IPS DF 4.7 (cell line): ENCODE data around the gene HPS4.
"Not testable (repeated sequence)": the region's sequence is repeated elsewhere in the genome, so short reads cannot be mapped to it uniquely, and the experiment has no call there.

ENCODE experiments used
- DNase-seq: peaks from one replicate; pipeline ENCODE4 v3.0.0-alpha.2; 2013; ENCODE audit warnings: low spot score; ENCODE audit errors: extremely low read depth

Gene HPS4

GRCh38 chr22:26444777-26445176 is 38.8 kb downstream of the HPS4 start:
- DNase-seq, result no peak

- DNase-seq, result no peak
Observed at GRCh38 chr22:26443901-26444690, 39.5 kb downstream of the HPS4 start.

- DNase-seq, result no peak
Observed at GRCh38 chr22:26442086-26442756, 41.4 kb downstream of the HPS4 start.

GRCh38 chr22:26439559-26439958 is 44.0 kb downstream of the HPS4 start:
- no peak for DNase-seq

- not testable (repeated sequence) for DNase-seq
Observed at GRCh38 chr22:26438776-26439175, 44.8 kb downstream of the HPS4 start.

GRCh38 chr22:26437694-26438392 is 45.7 kb downstream of the HPS4 start:
- no peak for DNase-seq

- DNase-seq, result no peak
Observed at GRCh38 chr22:26436903-26437515, 46.6 kb downstream of the HPS4 start.

- DNase-seq, result no peak
Observed at GRCh38 chr22:26435327-26436093, 48.1 kb downstream of the HPS4 start.

- no peak for DNase-seq
Observed at GRCh38 chr22:26433805-26434204, 49.8 kb downstream of the HPS4 start.

- no peak for DNase-seq
Observed at GRCh38 chr22:26432619-26433311, 50.8 kb downstream of the HPS4 start.

GRCh38 chr22:26431261-26431995 is 52.2 kb downstream of the HPS4 start:
- no peak for DNase-seq

GRCh38 chr22:26430600-26430999 is 53.0 kb downstream of the HPS4 start:
- no peak for DNase-seq

- no peak for DNase-seq
Observed at GRCh38 chr22:26429458-26430286, 53.9 kb downstream of the HPS4 start.

GRCh38 chr22:26428515-26429457 is 54.8 kb downstream of the HPS4 start, which contains the start of gene ASPHD2:
ASPHD2 (plus strand) TSS chr22:26429260; CDS start chr22:26433616, 4,356 bp downstream.
- DNase-seq, result no peak

GRCh38 chr22:26426924-26427323 is 56.7 kb downstream of the HPS4 start:
- DNase-seq, result no peak

- no peak for DNase-seq
Observed at GRCh38 chr22:26418620-26419019, 65.0 kb downstream of the HPS4 start.

- no peak for DNase-seq
Observed at GRCh38 chr22:26417406-26417805, 66.2 kb downstream of the HPS4 start.
